Measurements from ENCODE around the gene ATF6B.
"Not testable (repeated sequence)": the region's sequence is repeated elsewhere in the genome, so short reads cannot be mapped to it uniquely, and the experiment has no call there.

Gene ATF6B

DNA sequence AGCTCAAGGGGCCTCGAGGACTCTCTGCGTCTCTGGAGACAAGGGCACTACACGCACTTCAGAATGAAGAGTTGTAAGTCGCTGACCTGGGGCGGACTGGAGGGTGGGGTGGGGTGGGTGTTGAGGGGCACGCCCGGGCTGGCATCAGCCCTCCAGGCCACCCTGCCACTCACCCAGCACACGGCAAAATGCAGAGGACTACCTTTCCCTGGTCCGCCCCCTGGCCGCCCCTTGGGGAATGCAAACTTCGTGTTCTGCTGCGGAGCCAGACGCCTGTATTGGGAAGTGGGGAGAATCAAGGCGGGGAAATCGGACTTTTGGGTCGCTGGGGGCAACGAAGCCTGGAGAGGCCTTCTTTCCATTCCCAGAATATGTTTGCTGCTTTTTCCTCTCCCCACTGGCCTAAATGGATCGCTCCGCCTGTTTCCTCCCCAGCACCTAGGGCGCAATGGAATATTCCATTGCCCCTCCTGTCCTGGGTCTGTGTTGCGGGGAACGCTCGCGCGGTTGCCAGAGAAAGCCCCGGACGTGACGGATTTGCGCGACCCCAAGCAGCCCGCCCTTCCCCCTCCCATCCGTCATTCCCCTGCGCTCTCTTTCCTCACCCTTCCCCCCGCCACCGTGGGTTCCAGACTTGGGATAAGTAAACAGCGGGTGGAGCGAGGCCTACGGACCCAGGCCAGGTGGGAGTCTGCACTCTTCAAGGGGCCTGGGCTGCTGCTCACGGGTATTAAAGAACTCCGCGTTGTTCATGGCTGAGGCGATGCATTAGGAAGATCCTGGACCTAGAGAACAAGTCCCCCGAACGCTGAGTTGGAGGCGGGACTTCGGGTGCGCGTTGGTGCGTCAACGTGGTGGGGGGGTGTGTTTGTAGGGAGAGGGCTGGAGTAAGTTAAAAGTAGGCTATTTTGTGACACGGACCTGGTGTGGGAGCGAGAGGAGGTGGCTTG lies 25.8 kb upstream of the ATF6B start, which contains the start of gene PPT2:
Gene PPT2, plus strand, starts transcription at position 578 of the 950 bp plus-strand sequence. CDS start 454 bp downstream, outside the sequence.
- DNase-seq: peak; percentile 58 to 67

DNA sequence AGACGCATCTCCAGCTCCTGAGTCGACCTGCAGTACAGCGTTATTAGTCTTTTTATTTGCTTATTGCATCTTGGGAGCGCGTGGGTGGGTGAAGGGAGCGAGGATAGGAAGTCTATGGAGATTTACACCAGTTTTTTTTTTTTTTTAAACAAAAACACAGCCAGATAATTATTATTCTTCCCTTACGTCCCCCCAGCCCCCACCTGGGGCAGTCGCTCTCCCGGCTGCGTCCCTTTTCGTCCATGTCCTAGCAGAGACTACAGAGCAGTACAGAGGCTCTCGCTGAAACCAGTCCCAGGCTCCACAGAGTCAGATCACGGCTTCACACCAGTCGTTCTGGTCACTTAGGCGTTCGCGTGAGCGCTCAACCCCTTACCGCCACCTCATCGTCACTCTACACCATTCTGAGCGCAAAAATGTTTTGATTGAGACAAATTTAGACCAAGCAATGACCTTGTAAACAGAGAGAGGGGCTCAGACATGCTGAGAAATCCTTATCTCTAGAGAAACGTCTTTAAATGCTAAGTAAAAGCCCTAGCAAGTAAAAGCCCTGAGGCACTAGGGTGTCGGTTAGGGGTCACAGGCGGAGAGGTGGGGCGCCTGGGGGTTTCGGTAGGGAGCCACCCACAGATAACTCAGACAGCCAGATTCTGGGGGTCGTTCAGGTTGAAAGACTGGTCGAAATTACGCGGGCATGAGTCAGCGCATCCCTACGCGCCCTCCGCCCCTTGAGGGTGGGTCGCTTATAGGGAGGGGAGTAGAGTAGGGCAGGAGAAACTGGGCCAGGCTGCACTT lies 24.9 kb upstream of the ATF6B start:
- DNase-seq: no peak

- DNase-seq: no peak
Observed at GRCh38 chr6:32151863-32152768, 24.1 kb upstream of the ATF6B start, which contains the start of gene PRRT1. TSS of gene PRRT1 (minus strand) at chr6:32151939. CDS start at chr6:32151827, 112 bp downstream.

- DNase-seq: no peak
Observed at GRCh38 chr6:32151181-32151862, 23.3 kb upstream of the ATF6B start.

GRCh38 chr6:32149932-32150870 lies 22.2 kb upstream of the ATF6B start:
- DNase-seq: no peak

DNA sequence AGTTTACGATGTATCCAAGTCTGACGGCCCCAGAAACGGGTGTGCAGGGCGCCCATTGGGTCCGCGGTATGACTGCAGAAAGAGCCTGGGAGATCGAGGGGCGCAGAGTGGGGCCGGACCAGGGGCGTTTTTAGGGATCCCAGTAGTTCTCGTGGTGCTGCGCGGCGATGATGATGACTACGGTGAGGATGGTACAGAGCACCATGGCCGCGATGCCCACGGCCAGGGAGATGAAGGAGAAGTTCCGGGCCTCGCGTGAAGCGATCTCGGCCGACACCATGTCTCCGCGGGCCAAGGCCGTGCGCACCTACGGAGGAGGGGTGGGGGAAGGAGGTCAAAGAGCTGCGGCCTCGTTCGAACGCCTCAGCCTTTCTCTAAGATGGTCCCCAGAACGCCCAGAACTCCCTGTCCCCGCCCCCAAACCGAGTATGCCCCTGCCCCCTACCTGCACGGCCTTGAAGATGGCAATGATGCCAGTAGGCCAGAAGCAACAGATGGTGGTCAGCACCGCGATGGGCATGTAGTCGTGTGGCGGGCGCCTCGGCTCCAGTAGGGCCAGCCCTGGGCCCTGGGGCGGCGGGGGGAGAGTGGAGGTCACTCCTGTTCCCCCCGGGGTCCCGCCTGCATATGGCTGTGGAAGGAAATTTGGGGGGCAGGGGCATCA lies 21.2 kb upstream of the ATF6B start:
- no peak for DNase-seq

GRCh38 chr6:32148289-32149091 lies 20.4 kb upstream of the ATF6B start:
- DNase-seq: peak; percentile 62 to 66

DNA sequence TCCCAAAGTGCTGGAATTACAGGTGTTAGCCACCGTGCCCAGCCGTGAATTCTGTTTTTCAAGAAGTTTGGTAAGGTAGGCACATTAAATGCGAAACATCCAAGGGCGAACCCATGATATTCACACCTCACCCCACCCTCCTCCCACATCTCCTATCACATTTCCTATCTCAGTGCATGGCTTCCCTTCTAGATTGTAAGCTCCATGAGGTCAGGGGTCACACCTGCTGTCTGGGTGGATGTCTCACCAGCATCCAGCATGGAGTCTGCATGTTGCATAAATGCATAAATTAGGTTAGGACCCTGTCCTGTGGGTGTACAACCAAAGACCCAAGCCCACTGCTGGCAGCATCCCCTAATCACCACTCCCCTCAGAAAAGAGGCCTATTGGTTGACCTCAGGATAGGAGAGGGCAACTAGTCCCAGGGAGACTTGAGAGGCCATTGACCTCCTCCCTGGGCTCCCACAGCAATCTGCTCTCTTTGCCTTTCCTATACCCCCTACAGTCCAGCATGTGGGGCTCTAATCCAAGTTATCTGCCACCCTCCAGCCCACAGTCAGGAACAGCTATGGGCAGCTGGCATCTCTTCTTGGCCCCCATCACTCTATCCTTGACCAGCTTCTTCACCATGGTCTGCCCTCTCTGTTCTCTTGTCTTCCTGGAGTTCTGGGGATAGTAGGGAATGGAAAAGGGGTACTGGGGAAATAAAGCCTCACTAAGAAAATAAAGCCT lies 19.5 kb upstream of the ATF6B start:
- no peak for DNase-seq

DNA sequence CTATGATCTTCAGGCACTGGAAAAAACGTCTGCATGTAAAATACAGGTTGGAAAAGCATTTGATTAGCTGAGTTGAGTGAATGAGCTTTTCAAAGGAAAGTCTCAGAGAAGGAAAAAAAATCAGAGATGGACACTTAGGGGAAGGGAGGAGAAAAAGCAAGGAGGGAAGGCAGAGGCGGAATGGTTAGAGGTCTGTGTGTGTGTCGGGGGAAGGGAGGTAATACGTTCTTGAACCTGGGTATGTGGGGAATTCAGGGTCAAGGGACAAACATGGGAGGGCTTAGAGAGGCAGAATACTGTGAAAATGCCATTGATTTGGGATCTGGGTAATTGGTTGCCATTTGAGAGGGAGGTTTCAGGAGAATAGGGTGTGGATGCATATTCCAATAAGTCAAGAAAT lies 18.6 kb upstream of the ATF6B start:
- DNase-seq: no peak

GRCh38 chr6:32146287-32146686 lies 18.2 kb upstream of the ATF6B start:
- no peak for DNase-seq

GRCh38 chr6:32144238-32144637 lies 16.2 kb upstream of the ATF6B start:
- DNase-seq: not testable (repeated sequence)

- DNase-seq: no peak
Observed at GRCh38 chr6:32140420-32141046, 12.5 kb upstream of the ATF6B start.

DNA sequence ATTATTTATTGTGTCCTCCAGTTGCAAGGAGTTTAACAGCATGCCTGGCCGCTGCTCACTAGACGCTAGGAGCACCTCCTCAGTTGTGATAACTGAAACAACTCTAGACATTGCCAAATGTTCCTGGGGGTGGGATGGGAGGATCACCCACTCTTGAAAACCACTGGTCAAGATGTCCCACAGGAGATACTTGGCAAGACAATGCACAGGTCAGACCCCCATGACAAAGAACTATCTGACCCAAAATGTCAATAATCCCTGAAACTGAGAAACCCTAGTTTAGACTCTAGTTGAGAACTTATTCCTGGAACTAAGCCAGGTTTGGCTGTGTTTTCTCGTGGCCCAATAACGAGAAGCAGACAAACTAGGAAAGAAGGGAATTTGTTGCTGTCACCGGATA lies 11.5 kb upstream of the ATF6B start:
- no peak for DNase-seq

DNA sequence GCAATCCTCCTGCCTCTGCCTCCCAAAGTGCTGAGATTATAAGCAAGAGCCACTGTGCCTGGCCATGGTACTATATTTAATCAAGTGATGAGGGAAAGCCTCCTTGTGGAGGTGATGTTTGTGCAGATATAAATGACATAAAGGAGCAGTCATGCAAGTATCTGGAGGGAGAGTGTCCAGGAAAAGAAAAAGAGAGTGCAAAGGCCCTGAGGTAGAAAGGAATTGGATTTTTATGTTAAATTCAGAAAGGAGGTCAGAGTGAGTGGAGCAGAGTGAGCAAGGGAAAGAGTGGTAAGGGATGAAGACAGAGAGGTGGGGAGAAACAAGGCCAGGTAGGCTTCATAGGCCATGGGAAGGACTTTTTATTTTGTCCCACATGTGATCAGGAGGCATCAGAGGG lies 9.4 kb upstream of the ATF6B start:
- DNase-seq: no peak

DNA sequence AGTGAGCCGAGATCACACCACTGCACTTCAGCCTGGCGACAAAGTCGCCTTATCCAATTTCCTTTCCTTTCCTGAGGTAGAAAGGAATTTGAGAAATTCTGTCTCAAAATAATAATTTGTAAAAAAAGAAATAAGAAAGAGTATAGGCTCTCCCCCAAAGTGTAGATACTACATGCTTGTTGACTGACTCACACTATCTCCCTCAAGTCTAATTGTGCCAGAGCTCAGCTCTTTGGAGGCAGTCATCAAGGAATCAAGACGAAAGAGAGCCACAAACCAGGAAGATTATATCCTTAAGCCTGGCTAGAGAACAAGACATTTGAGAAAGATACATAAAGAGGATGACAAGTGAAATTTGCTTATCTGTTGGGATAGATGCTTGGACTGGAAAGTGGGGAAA lies 5.7 kb upstream of the ATF6B start:
- no peak for DNase-seq

GRCh38 chr6:32132110-32132509 lies 4.1 kb upstream of the ATF6B start:
- DNase-seq: no peak

GRCh38 chr6:32131439-32131948 lies 3.4 kb upstream of the ATF6B start:
- no peak for DNase-seq

Measured in stimulated activated CD4-positive, alpha-beta T cell treated with anti-CD3 and anti-CD28 coated beads, Interleukin-4, amount 100 ng/mL, for 4 hours (primary cell).